NCI-H82 treated with DMSO at 0.1 percent for 48 hours (cell line): ENCODE results near the gene NPR3.

ENCODE experiments used
- DNase-seq: peaks from one replicate; lab custom pipeline; 2025; ENCODE audit not compliant: unreplicated experiment; lab: John Stamatoyannopoulos, UW

The NPR3 gene

DNA sequence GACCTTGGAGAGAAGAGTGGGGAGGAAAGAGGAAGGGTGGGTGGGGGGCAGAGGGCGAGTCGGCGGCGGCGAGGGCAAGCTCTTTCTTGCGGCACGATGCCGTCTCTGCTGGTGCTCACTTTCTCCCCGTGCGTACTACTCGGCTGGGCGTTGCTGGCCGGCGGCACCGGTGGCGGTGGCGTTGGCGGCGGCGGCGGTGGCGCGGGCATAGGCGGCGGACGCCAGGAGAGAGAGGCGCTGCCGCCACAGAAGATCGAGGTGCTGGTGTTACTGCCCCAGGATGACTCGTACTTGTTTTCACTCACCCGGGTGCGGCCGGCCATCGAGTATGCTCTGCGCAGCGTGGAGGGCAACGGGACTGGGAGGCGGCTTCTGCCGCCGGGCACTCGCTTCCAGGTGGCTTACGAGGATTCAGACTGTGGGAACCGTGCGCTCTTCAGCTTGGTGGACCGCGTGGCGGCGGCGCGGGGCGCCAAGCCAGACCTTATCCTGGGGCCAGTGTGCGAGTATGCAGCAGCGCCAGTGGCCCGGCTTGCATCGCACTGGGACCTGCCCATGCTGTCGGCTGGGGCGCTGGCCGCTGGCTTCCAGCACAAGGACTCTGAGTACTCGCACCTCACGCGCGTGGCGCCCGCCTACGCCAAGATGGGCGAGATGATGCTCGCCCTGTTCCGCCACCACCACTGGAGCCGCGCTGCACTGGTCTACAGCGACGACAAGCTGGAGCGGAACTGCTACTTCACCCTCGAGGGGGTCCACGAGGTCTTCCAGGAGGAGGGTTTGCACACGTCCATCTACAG is 760 bp downstream of the NPR3 start:
- no peak for DNase-seq

DNA sequence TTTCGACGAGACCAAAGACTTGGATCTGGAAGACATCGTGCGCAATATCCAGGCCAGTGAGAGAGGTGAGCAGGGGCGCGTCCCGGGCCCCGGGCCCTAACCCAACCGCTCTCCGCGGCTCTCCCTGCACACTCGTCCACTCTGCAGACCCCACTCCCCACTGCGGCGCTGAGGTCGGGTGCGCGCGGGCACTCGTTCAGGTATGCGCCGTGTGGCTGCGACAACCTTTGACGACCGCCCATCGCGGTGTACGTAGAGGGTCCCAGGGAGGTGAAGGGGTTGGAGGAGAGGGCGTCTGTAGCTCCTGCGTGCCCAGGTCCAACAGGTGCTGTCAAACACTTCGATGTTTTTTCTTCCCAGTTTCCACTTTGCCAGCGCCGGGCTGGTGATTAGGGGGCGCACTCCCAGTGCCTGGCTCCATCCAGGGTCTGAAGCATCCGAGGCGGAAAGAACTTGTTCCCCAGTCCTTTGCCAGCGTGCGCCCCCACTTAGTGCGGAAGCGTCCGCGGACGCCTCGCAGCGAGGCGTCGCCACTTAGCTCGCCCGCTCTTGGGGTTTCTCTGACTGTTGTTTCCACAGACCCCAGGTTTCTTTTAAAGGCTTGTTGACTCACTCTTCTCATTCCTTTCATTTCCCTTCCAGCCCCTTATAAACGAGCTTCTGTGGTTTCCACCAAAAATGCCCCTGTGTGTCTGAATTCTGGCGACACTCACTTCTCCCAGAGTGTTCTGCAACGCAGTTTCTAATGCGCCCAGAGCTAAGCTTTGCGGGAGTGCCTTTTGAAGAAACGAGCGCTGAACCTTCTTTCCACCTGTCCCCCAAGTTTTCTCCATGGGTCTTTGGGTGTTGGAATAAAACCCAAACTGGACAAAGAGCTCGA is 1.6 kb downstream of the NPR3 start:
- DNase-seq = no peak

DNA sequence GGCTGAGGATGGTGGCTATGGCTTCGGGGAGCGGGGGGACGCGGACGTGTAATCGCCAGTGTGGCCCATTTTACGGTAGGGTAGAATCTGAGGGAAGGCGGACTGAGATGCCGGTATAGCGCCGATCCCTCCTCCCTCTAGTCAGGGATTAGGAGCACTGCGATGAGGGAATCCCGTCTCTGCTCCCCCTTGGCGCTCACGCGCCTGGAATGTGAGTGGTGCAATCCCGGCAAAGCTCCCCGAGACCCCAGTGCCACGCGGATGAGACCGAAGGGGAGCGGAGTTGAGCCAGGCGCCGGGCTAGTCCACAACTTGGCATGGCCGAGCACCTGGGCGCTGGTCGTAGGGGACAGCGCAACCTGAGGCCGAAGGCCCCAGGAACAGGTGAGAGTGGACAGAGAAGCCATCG is 2.2 kb downstream of the NPR3 start:
- no peak for DNase-seq

DNA sequence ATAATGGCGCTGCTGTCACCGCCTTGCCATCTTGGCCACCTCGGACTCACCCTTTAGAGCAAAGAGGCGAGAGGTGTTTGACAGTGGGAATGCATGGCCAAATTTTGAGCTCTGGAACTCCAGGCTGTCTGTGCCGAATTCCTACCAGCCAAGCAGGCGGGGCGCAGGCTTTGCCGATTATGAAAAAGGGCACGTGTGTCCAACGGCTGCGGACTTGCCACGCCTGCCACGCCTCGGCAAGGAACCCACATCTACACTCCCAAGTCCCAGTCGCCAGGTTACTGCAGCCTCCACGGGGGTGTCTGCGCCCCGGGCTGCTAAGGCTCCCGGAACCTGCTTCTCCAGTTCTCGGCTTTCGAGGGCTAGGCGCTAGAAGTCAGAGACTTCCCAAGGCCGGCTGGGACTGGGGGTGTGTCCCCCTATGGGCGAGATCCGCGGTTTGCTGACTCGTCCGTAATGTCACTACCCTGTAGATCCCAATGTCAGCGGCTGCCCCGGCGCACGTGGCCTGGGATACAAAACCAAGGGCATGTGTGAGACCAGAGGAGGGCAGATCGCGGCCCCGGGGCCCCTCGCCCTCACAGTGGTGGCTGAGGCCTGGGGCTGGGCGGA is 2.8 kb downstream of the NPR3 start:
- DNase-seq = no peak

DNA sequence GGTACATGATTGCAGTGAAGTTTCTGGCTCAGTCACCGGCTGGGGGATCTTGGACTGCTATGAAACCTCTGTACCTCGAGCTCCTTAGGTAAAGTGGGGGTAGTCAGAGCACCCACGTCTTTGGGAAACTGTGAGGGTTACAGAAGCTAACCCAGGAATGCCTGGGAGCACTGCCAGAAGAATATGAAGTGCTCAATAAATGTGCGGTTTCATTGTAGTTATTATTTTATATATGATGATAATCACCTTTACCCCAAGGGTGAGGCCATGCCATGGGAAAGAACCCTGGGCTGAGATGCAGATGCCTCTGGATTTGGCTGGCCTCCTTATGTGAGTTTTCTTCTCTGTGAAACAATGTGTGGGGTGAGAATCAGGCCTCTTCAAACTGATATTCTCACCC is 3.7 kb downstream of the NPR3 start:
- DNase-seq = no peak

DNA sequence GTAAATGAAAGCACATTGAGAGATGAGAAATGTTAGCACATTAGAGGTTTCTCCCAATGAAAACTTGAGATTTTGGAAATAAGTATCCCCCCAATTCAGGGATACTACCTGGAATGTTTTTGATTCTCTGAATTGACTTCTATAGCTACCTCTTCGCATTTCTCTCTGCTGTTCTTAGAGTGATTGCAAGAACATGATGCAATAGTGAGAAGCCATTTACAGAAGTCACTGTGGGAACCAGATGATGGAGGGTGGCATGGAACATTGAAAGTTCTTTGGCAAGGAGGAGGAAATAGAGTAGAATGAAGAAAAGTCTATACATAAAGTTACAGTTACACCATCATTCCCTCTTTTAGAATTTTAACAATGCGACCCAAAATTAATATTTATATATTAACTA is 9.2 kb downstream of the NPR3 start:
- DNase-seq = no peak

DNA sequence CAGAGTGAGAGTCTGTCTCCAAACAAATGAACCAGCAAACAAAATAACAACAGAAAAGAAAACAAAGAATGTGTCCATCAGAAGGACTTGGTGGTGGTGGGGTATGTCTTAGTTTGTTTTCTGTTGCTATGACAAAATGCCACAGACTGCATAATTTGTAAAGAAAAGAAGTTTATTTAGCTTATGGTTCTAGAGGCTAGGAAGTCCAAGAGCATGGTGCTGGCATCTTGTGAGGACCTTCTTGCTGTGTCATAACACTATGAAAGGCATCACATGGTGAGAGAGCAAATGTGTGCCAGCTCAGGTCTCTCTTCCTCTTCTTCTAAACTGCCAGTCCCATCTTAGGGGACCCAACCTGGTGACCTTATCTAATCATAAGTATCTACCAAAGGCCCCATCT is 10.5 kb downstream of the NPR3 start:
- no peak for DNase-seq

DNA sequence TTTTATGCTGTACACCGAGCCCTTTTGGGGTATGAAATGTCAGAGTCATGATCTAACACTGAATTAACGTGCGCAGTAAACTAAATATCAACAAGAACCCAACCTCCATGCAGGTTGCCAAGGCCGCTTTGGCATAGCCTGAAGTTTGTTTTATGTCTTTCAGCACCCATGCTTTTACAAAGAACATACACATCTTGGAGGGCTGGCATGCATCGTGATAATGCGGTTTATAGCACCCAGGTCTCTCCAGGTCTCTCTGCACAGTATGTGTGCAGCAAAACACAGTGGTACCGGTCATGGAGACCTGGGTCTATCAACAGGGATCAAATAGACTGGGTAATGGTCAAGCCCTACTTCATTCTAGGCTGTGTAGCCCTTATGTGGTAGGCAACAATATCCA is 11.8 kb downstream of the NPR3 start:
- DNase-seq = no peak

DNA sequence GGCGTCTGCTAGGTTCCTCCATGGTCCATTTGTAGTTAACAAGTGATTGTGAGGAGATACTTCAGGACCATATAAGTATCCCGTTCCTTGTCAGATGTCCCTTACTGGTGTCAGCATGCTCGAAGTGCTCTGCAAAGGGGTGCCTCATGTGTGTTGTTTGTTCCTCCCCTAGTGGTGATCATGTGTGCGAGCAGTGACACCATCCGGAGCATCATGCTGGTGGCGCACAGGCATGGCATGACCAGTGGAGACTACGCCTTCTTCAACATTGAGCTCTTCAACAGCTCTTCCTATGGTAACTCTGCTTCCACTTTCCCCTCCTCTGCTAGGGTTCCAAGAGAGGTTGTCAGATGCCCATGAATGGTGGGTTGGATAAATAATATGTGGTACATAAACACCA is 13.4 kb downstream of the NPR3 start:
- DNase-seq = no peak

DNA sequence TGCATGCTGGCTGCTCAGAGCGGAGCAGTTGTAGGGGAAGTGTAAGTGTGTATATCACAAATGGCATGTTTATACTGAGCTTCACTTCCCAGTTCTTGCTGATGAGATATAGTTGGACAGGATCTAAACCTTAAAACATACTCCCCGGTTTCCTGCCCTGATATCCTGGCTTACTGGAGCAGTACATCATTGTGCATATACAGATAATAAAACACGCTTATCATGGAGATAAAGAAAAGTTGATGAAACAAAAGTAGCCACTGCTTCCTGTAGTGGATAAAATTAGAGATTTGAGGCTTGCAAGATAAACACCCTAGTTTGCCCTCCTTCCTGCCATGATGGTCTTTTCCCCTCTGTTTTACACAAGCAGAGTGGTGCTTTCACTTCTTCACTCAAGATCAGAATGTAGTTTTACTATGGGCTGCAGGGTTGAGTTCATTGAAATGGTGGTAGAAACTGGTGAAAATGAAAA is 15.0 kb downstream of the NPR3 start:
- no peak for DNase-seq

DNA sequence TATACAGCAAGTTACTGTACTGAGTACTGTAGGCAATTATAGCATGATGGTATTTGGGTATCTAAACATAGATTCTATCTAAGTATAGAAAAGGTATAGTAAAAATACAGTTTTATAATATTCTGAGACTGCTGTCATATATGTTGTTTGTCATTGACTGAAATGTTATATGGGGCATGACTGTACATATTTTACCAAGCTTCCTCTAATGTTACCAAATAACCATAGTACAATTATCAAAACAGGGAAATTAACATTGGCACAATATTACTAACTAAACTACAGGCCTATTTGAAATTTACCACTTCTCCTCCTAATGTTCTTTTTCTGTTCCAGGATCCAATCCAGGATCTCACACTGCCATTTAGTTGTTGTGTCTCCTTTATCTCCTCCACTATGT is 18.5 kb downstream of the NPR3 start:
- no peak for DNase-seq

DNA sequence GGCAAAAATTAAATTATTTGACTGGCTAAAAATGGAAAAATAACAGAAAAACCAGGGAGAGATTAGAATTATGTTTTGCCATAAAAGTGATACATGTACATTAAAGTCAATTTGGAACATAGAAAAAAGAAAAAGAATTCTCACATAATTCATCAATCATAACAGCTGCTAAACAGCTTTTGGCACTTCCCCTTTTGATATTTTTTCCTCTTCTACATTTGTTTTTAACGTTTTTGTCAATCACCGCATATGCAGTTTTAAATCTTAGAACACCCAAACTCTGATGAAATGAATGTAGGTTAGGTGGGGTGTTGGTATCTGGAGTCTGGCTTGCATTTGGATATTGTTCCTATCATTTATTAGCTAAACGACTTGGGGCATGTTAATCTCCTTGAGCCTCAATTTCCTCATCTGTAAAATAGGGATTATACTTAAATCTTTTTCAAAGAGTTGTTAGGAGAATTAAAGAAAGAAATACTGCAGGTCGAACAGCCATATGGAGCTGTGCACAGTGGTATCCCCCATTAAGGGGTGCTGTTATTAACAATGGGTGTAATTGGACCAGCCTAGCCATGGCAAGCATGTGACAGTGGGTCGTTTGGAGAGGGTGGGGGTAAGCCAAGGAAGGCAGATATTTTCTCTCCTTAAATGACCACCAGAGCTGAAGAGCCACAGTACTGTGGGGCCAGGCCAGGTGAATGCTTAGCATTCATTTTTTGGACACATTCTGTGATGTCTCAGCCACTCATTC is 22.6 kb downstream of the NPR3 start:
- DNase-seq = no peak

DNA sequence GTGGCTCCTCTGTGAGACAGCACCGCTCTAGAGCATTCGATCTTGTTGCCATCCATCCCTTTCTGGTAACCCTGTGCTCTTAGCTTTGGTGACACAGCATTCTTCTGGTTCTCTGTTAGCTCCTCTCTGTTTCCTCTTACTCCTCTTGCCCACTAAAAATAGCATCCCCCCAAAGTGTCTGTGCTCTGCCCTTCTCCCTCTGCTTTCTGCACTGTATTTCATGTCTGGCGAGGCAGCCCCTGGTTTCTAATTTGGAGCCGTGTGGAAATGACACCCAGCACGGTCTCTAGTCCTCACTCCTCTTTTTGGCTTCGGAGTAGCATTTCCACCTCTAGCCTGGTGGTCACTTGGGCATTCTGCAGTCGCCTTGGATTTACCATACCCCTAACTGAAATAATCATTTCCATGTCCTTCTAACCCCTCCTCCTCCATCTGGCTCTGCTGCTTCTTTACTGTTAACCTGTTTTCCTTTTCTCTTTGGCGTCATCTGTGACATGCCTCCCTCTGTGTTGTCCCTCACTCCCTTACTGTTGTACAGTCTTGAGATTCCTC is 23.8 kb downstream of the NPR3 start:
- DNase-seq = no peak

DNA sequence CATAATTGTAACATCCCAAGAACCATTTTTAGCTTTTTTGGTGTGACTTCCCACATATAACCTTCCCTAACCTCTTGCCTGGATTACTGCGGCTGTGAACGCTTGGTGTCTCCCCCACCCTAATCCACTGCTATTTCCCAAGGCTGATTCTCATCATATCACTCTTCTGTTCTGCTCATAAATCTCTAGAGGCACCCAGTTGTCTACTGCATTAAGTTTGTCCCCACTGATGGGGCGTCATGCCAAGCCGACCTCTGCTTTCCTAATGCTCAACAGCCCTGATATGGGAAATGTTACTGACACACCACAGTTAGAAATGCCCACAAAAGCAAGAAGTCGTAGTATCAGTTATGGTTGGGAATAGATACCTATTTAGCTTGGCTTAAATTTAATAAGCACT is 24.4 kb downstream of the NPR3 start:
- no peak for DNase-seq

DNA sequence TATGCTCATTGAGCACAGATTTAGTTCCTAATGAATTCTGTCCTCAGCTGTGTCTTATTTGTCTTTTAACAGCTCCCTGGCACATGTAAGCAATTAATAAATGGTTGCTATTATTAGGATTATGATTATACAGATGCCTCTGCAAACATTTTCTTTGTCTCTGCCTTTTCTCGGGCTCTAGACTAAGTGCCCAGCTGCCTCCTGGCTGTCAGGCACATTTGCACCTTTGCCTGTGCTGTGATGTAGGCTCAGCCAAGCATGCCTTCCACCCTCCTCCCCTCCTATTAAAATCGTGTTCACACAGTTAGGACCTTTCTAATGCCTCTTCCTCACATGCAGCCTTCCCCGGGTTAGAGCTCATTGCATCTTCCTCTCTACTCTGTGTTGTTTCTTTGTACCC is 25.7 kb downstream of the NPR3 start:
- DNase-seq = no peak

DNA sequence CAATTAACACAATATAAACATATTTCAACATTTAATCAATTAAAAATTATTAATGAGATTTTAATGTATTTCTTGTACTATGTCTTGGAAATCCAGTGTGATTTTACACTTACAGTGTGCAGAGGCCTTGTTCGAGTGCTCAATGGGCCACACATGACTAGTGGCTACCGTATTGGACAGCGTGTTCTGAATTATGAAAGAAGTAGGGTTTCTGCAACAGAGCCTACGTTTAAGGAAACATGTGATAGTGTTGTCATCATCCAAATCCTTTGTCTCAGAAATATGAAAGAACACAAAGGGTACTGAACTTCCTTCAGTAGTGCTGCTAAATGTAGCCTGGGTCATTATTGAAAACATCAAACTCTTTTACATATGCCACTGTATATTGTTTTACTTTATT is 29.5 kb downstream of the NPR3 start:
- no peak for DNase-seq

DNA sequence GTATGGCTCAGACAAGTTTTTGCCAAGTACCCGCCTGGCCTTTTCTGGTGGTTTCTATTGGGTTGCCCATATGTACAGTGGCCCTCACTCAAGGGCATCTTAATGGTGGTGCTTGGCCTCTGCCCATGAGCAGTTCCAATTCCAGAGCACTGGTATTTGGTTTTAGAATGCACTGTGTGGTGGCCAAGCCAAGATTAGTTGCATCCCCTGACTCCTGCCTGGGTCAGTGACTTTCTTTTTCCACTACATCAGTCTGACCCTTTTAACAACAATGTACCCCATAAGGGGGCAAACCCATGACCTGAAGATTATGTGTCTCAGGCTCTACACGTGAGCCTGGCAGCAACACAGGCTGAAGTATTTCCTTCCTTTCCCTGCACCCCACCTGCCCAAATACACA is 34.2 kb downstream of the NPR3 start:
- DNase-seq = no peak

DNA sequence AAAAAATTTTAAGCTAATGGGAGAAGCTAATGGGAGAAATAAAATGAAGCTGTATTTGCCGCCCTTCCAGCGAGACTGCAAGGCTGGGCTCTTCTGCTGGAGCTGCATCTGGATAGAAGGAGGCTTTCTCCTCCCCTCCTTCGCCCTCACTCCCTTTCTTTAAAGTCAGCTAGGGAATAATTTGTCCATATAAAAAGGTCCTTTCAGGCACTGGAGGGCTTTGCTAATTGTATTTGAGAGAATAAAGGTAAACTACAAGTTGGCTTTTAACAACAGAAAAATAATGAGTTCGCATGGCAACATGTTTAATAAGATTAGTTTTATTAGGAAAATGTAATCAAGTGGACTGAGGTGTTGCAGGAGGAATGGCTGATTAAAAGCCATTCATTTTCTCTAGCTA is 41.3 kb downstream of the NPR3 start:
- DNase-seq = no peak

DNA sequence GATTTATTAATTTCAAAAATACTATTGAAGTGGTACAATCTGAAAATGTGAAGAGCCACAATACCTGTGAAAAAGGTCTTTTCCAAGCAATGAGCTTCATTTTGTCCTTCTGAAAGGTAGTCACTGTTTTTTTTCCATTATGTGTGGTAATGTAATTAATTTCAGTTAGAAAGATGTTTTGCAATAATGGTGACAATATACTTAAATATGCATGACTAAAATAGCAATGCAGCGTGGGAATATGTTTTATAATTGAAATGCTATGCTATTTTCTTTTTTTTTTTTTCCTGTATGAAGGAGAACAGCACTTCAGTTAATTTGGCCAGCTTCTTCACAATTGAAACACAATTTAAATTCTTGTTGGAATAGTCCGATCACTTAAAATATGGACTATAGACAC is 41.9 kb downstream of the NPR3 start:
- no peak for DNase-seq

DNA sequence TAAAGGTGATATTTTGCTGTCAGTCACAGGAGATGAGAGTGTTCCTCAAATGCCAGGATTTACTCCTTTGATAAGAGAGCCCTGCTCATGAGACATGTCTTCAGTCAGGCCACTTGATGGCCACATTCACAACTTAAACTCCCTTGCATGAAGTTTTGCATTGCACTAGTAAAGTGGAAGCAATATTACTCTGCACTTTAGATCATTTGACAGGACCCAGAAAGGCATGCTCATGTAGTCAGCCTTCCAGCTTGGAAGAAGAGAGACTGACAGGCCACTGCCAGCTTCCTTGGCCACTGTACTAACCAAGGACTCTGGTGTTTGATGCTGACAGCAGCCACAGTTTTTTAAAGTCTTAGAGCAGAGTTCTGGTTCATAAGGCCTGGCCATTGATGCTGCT is 42.6 kb downstream of the NPR3 start:
- DNase-seq = no peak

DNA sequence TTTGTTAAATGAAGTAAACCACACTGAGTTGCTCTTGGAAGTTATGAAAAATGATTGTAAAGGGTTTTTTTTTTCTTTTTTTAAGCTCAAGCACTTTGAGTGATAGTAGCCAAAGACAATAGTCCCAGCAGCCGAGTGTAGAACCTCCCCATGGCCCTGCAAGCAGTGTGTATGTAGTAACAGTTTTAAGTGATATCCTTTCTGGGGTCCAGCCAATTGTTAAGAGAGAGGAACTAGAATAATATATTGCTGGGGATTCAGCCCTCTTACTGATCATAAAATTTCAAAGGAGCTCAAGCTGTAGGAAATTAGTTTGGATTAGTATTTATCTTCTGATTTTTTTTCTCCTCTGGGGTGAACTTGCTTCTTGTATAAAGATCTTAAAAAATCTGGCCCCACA is 43.2 kb downstream of the NPR3 start:
- no peak for DNase-seq
